Natural killer cell treated with Interleukin-12 subunit alpha and Interleukin-12 subunit beta and Interleukin-15 and Interleukin-18, amount 100 ng/mL, for 72 hours (primary cell): ENCODE measurements around the gene C7orf57. TPM values are rescaled to one million over a fixed set of nuclear protein-coding genes. Genes with fewer than 3 reads are reported as not detected.

Experiments used
- ATAC-seq, 2 donors: fragments of 150-1000 bp; cut with Tn5 transposase in 1 of 2; sonication (Bioruptor Pico), chemical (Tn5 transposase) in 1 of 2; 2 replicates each; pipeline ENCODE4 v1.10.0; 2021
- DNase-seq: peaks from one replicate; pipeline ENCODE4 v3.0.0; 2022; ENCODE audit warnings: low spot score
- H3K27ac Mint-ChIP-seq, 2 donors: 1 replicate in 1 of 2; 2 replicates in 1 of 2; pipeline ENCODE4 v1.8.0; 2022; ENCODE audit warnings: mixed read lengths in 2 of 2, mild to moderate bottlenecking in 1 of 2, moderate library complexity in 1 of 2
- H3K27me3 Mint-ChIP-seq, 2 donors: 1 replicate in 1 of 2; 2 replicates in 1 of 2; pipeline ENCODE4 v1.8.0; 2022; ENCODE audit warnings: mixed read lengths in 2 of 2
- H3K36me3 Mint-ChIP-seq: one replicate; pipeline ENCODE4 v1.8.0; 2022; ENCODE audit warnings: mixed read lengths
- H3K4me1 Mint-ChIP-seq, 2 donors: 1 replicate in 1 of 2; 2 replicates in 1 of 2; pipeline ENCODE4 v1.8.0; 2022; ENCODE audit warnings: low read depth in 2 of 2, mixed read lengths in 2 of 2, mild to moderate bottlenecking in 1 of 2
- H3K4me3 Mint-ChIP-seq: one replicate; pipeline ENCODE4 v1.8.0; 2022; ENCODE audit warnings: mixed read lengths
- H3K9me3 Mint-ChIP-seq: 2 replicates; pipeline ENCODE4 v1.8.0; 2022; ENCODE audit warnings: mixed read lengths
- total RNA-seq, 2 donors: library from RNA; stranded (reverse); gene quantifications; one replicate each; pipeline ENCODE4 v1.2.3, GENCODE V29; 2022

Gene C7orf57
- total RNA-seq, 2 donors from 2014 or later = 0.56 to 0.57 TPM

GRCh38 chr7:48042636-48043035 is 7.3 kb downstream of the C7orf57 start:
- Mint-ChIP-seq H3K4me1 (peaks cover 26 to 38% of the 10 kb centered on the region in 2 donors), H3K36me3 (no peaks in the 10 kb centered on the region), H3K9me3 (no peaks in the 10 kb centered on the region), H3K27me3 (no peaks in the 10 kb centered on the region), H3K27ac (peak overlapping the region in 1 of 2 donors; percentile 70), H3K4me3 (no peak overlapping the region)
- ATAC-seq (no peak), DNase-seq (no peak)

GRCh38 chr7:48045195-48045765 is 9.9 kb downstream of the C7orf57 start:
- ATAC-seq = no peak
- DNase-seq = no peak
- Mint-ChIP-seq H3K9me3 (no peaks in the 10 kb centered on the region), H3K27ac (peak overlapping the region in 1 of 2 donors; percentile 77), H3K4me1 (peaks cover 35 to 38% of the 10 kb centered on the region in 2 donors), H3K4me3 (no peak overlapping the region), H3K36me3 (no peaks in the 10 kb centered on the region), H3K27me3 (no peaks in the 10 kb centered on the region)

DNA sequence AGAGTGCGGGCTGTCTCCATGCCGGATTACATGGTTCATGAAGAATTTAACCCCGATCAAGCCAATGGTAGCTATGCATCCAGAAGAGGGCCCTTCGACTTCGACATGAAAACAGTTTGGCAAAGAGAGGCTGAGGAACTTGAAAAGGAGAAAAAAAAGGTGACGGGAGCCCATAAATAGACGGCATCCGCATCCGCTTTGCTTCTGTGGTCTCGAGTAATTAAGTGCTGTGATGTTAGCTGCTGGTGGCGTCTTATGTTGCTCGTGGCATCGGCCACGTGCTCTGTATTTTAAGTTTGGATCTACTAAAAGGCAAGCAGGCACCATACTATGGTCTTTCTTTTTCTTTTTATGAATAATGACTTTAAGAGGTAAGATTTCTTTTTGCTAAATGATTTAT is 11.1 kb downstream of the C7orf57 start:
- peak overlapping the region; percentile 21 to 77 for H3K27ac Mint-ChIP-seq
- peaks cover 31 to 33% of the 10 kb centered on the region in 2 donors for H3K4me1 Mint-ChIP-seq
- DNase-seq (no peak), ATAC-seq (peak in 1 of 2 donors; percentile 46)
- H3K9me3 Mint-ChIP-seq = no peaks in the 10 kb centered on the region
- no peaks in the 10 kb centered on the region for H3K27me3 Mint-ChIP-seq
- no peaks in the 10 kb centered on the region for H3K36me3 Mint-ChIP-seq
- peak overlapping the region; percentile 24 for H3K4me3 Mint-ChIP-seq

DNA sequence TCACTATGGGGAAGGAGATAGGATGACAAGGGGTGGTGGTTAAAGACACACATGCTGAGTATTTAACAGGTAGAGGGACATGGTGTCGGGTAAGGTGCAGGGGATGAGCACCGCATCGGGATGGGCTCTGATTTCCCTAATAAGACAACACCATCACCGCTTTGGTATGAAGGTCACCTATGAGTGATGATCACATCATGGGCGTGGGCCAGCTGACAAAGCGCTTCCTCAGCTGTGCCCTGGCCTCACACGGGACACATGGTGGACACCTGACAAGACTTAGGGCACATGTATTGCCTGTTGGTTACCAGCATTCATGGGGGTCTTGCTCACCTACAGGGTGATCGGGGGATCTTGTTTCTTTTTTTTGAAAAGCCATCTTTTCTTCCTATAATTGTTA is 12.8 kb downstream of the C7orf57 start:
- ATAC-seq = no peak
- no peaks in the 10 kb centered on the region for H3K9me3 Mint-ChIP-seq
- no peak for DNase-seq
- H3K27ac Mint-ChIP-seq = no peak overlapping the region
- H3K4me1 Mint-ChIP-seq = peaks cover 23 to 28% of the 10 kb centered on the region in 2 donors
- no peaks in the 10 kb centered on the region for H3K27me3 Mint-ChIP-seq
- no peak overlapping the region for H3K4me3 Mint-ChIP-seq
- no peaks in the 10 kb centered on the region for H3K36me3 Mint-ChIP-seq

- no peak for ATAC-seq
- H3K9me3 Mint-ChIP-seq = no peaks in the 10 kb centered on the region
These were observed 14.5 kb downstream of the C7orf57 start for GRCh38 chr7:48049850-48050249.

GRCh38 chr7:48052748-48053147 is 17.4 kb downstream of the C7orf57 start:
- Mint-ChIP-seq H3K4me3 (no peak overlapping the region), H3K27me3 (no peaks in the 10 kb centered on the region), H3K27ac (no peak overlapping the region), H3K36me3 (peaks cover 8% of the 10 kb centered on the region), H3K9me3 (no peaks in the 10 kb centered on the region), H3K4me1 (peaks cover 0 to 10% of the 10 kb centered on the region in 2 donors)
- no peak for ATAC-seq
- no peak for DNase-seq

More at GRCh38 chr7:48049850-48050249, 14.5 kb downstream of the C7orf57 start:
- no peak for DNase-seq
- Mint-ChIP-seq H3K4me3 (no peak overlapping the region), H3K27ac (peak overlapping the region in 1 of 2 donors; percentile 40), H3K27me3 (no peaks in the 10 kb centered on the region), H3K4me1 (peaks cover 23 to 26% of the 10 kb centered on the region in 2 donors), H3K36me3 (no peaks in the 10 kb centered on the region)

GRCh38 chr7:48053736-48054135 is 18.4 kb downstream of the C7orf57 start:
- Mint-ChIP-seq H3K4me1 (peaks cover 0 to 10% of the 10 kb centered on the region in 2 donors), H3K27me3 (no peaks in the 10 kb centered on the region), H3K4me3 (no peak overlapping the region), H3K9me3 (no peaks in the 10 kb centered on the region), H3K36me3 (peaks cover 8% of the 10 kb centered on the region), H3K27ac (no peak overlapping the region)
- no peak for DNase-seq
- ATAC-seq = no peak

- peaks cover 0 to 5% of the 10 kb centered on the region in 2 donors for H3K27me3 Mint-ChIP-seq
- ATAC-seq (no peak), DNase-seq (no peak)
- no peak overlapping the region for H3K4me3 Mint-ChIP-seq
- peaks cover 5 to 6% of the 10 kb centered on the region in 2 donors for H3K4me1 Mint-ChIP-seq
- H3K36me3 Mint-ChIP-seq = peaks cover 13% of the 10 kb centered on the region
- H3K9me3 Mint-ChIP-seq = peaks cover 4% of the 10 kb centered on the region
- H3K27ac Mint-ChIP-seq = no peak overlapping the region
These were observed 23.6 kb downstream of the C7orf57 start for GRCh38 chr7:48058990-48059389.

DNA sequence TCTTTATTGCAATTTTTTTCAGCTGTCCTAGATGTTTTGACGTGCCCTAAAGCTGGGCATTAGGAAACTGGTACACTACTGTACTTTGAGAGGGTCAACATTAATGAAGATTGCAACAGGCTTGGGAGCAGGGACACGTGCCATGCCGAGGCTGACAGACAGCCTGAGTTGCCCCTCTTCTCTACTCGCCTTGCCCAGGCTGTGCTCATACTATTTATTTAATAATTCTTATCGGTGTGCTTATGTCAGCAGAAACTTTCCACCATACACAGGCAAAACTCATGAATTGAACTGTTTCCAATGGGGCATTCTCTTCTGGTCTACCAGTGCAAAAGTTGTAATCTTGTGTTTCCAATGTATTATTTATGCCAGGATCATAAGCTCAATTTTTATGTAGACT is 24.4 kb downstream of the C7orf57 start:
- no peak for ATAC-seq
- peaks cover 4% of the 10 kb centered on the region for H3K9me3 Mint-ChIP-seq
- peaks cover 13% of the 10 kb centered on the region for H3K36me3 Mint-ChIP-seq
- DNase-seq = no peak
- no peak overlapping the region for H3K27ac Mint-ChIP-seq
- H3K4me3 Mint-ChIP-seq = no peak overlapping the region
- peaks cover 5 to 6% of the 10 kb centered on the region in 2 donors for H3K4me1 Mint-ChIP-seq
- H3K27me3 Mint-ChIP-seq = peaks cover 0 to 5% of the 10 kb centered on the region in 2 donors

DNA sequence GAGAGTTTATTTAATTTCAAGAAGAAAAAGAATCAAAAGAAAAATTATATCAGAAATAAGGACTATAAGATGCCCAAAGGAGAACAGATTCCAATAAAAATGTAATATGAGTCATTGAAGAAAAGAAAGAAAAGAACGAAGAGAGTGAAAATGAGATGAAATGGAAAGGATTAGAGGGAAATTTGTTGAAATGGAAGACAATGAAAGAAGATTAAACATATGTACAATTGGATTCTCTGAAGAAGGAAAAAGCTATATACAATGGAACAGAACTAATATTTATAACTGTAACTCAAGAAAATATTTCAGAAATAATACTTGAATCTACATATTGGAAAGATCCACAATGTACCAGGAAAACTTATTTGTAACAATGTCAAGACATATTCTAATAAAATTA is 28.6 kb downstream of the C7orf57 start:
- Mint-ChIP-seq H3K27ac (no peak overlapping the region), H3K36me3 (peaks cover 5% of the 10 kb centered on the region)
- ATAC-seq = no peak

GRCh38 chr7:48067475-48067874 is 32.1 kb downstream of the C7orf57 start:
- H3K4me1 Mint-ChIP-seq = peaks cover 0 to 2% of the 10 kb centered on the region in 2 donors
- H3K27ac Mint-ChIP-seq = no peak overlapping the region
- peaks cover 5% of the 10 kb centered on the region for H3K36me3 Mint-ChIP-seq
- H3K4me3 Mint-ChIP-seq = no peak overlapping the region
- H3K9me3 Mint-ChIP-seq = peaks cover 4% of the 10 kb centered on the region
- no peak for ATAC-seq
- peaks cover 0 to 5% of the 10 kb centered on the region in 2 donors for H3K27me3 Mint-ChIP-seq
- DNase-seq = no peak

More for the DNA sequence above, 28.6 kb downstream of the C7orf57 start:
- Mint-ChIP-seq H3K4me1 (peaks cover 3 to 4% of the 10 kb centered on the region in 2 donors), H3K4me3 (no peak overlapping the region), H3K27me3 (peaks cover 0 to 5% of the 10 kb centered on the region in 2 donors), H3K9me3 (peaks cover 4% of the 10 kb centered on the region)
- DNase-seq = no peak

DNA sequence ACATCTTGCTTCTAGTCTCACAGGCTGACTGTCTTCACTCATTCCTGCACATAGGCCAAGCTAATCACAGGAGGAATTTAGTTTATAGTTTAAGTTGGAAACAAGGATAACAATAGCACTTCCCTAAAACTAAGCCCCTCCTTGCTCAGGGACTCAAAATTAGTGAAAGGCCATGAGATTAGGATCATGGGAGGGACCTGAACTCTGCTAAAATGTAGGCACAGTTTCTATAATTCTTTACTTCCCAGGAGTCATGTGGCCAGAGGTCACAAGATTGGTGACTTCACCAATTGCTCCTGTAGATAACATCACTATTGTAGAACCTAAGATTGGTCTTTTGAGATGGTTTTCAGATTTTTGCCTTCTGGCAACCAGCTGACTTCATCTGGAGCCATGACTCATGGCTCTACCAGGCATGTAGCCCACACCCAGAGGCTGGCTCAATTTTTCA is 38.9 kb downstream of the C7orf57 start:
- peak overlapping the region in 1 of 2 donors; percentile 49 for H3K27ac Mint-ChIP-seq
- no peak overlapping the region for H3K4me3 Mint-ChIP-seq
- H3K4me1 Mint-ChIP-seq = no peaks in the 10 kb centered on the region
- no peaks in the 10 kb centered on the region for H3K27me3 Mint-ChIP-seq
- ATAC-seq (no peak), DNase-seq (no peak)
- no peaks in the 10 kb centered on the region for H3K9me3 Mint-ChIP-seq
- no peaks in the 10 kb centered on the region for H3K36me3 Mint-ChIP-seq

DNA sequence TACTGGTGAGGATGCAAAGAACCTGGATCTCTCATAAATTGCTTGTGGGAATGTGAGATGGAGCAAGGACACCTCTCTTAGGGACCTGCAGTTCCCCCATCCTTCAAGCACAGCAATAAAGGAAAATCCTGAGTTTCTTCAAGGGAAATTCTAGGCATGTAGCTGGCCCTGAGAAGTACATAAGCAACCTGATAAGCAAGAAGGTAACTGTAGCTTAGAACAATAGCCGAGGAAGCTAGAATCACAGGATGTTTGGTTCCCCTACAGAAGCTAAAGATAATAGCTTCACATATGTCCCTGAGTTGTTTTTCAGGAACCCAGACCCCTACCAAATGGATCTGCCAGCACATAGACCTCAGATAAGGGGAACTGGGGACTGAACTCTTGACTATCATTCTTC is 42.1 kb downstream of the C7orf57 start:
- no peaks in the 10 kb centered on the region for H3K9me3 Mint-ChIP-seq
- H3K27ac Mint-ChIP-seq = peak overlapping the region in 1 of 2 donors; percentile 58
- H3K4me1 Mint-ChIP-seq = peaks cover under 1 to 1% of the 10 kb centered on the region in 2 donors
- ATAC-seq = no peak
- H3K27me3 Mint-ChIP-seq = no peaks in the 10 kb centered on the region
- no peak for DNase-seq
- H3K4me3 Mint-ChIP-seq = no peak overlapping the region
- no peaks in the 10 kb centered on the region for H3K36me3 Mint-ChIP-seq

- Mint-ChIP-seq H3K27ac (peak overlapping the region in 1 of 2 donors; percentile 5), H3K4me1 (peaks cover 9 to 12% of the 10 kb centered on the region in 2 donors), H3K4me3 (no peak overlapping the region), H3K27me3 (no peaks in the 10 kb centered on the region), H3K36me3 (no peaks in the 10 kb centered on the region), H3K9me3 (no peaks in the 10 kb centered on the region)
- DNase-seq = no peak
- ATAC-seq = no peak
These were observed 43.1 kb downstream of the C7orf57 start for GRCh38 chr7:48078470-48078869.
